ENCODE data around the gene CHSY3.
"Not testable (repeated sequence)": the region's sequence is repeated elsewhere in the genome, so short reads cannot be mapped to it uniquely, and the experiment has no call there.

Gene CHSY3

GRCh38 chr5:130171699-130172098 is 267.4 kb downstream of the CHSY3 start:
- no peak for DNase-seq

GRCh38 chr5:130183115-130183514 is 278.9 kb downstream of the CHSY3 start:
- DNase-seq: no peak

DNA sequence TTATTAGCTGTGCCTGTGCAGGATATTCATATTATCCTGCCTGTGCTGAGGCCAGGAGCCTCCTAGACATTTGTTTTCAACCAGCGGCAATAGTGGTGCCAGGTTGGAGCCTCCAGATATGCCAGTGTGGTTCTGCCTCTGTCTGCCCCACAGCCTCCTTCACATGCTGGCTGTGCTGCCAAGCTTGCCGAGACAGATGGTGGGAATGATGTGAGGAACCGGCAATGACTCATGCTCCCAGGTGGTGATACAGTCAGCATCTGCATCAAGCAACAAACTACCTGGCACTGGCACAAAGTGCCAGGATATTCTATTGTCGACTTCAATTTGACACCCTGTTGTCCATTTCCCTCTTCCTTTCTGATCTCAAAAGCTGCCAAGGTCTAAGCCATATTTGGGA is 285.7 kb downstream of the CHSY3 start:
- no peak for DNase-seq

DNA sequence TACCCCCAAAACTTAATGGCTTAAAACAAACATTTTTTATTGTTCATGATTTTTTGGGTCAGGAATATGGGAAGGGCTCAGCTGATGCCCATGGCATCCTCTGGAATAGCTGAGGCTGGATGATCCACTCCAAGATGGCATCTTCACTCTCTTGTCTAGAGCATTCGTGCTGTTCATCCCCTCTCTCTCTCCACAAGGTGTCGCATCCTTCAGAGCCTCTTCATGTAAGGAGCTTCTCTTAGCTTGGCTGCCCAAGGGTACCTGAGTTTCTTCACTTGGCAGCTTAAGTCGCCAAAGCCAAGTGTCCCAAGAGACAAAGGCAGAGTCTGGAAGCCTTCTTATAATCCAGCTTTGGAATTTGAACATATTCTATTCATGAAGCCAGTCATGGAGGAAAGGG is 294.7 kb downstream of the CHSY3 start:
- peak in 1 of 2 experiments; percentile 20 for DNase-seq

DNA sequence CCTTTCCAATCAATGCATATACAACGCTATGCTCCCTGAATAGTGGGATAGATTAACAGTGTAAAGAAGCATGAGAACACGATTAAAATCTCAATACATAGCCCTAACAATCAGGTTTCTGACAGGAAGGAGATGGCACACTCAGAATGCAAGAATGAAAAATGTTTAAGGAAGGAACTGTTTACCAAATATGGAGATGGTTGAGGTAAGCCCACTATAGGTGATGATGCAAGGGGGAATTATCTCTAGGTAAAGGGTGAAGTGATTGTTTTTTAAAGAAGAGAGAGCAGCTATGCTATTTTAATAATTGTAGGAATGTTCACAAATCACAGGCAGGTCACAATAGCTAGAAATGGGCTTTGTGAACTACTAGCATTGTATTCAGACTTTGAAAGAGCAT is 302.4 kb downstream of the CHSY3 start:
- no peak for DNase-seq

DNA sequence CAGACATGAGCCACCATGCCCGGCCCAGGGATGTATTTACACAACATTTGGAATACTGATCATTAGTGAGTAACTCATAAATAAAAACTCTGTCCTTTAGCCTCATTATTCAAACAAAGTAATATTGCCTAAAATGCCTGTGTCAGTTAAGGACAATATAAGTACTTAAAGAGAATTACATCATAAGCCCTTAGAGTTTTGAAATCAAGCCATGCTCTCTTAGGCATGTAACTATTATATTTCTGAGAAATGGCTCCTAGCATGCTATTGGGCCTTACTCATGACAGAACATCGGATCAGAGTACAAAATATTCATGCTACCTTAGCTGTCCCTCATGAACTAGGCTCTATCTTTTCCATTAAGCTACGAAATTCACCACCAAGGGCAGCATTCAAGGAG is 309.3 kb downstream of the CHSY3 start:
- no peak for DNase-seq

- DNase-seq: no peak
Observed at GRCh38 chr5:130216286-130216685, 312.0 kb downstream of the CHSY3 start.

- DNase-seq: no peak
Observed at GRCh38 chr5:130222573-130222972, 318.3 kb downstream of the CHSY3 start.

DNA sequence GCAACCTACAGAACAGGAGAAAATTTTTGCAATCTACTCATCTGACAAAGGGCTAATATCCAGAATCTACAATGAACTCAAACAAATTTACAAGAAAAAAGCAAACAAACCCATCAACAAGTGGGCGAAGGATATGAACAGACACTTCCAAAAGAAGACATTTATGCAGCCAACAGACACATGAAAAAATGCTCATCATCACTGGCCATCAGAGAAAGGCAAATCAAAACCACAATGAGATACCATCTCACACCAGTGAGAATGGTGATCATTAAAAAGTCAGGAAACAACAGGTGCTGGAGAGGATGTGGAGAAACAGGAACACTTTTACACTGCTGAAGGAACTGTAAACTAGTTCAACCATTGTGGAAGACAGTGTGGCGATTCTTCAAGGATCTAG is 322.3 kb downstream of the CHSY3 start:
- DNase-seq: not testable (repeated sequence)

DNA sequence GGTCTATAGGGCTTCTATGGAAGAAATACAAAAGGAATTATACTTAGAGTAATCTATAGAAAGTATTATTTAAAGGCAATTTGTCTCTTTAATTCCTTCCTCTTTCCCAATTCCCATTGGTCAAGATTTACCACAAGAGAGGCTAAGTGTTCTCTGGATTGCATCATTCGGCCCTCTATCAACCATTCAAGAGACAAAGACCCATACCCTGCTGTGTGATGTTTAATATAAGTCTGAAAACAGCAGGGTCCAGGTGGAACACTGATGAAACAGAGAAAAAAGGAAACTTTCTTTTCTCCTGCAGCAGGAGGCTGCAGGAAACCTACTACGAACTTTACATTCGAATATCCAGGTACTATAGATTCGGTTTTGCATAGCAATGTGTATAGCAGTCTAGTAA is 323.4 kb downstream of the CHSY3 start:
- DNase-seq: no peak

- DNase-seq: no peak
Observed at GRCh38 chr5:130231786-130232185, 327.5 kb downstream of the CHSY3 start.

GRCh38 chr5:130234816-130235215 is 330.6 kb downstream of the CHSY3 start:
- no peak for DNase-seq

Measured in NCI-H526 (cell line).